GM21786 (cell line): ENCODE results near the gene RGS18.
"Not testable (repeated sequence)": the region's sequence is repeated elsewhere in the genome, so short reads cannot be mapped to it uniquely, and the experiment has no call there.

Experiments
- ATAC-seq: cut with Tn5 transposase; IDR thresholded peaks from one replicate; pipeline ENCODE4 v1.9.1; 2021; ENCODE audit not compliant: unreplicated experiment

RGS18 gene

DNA sequence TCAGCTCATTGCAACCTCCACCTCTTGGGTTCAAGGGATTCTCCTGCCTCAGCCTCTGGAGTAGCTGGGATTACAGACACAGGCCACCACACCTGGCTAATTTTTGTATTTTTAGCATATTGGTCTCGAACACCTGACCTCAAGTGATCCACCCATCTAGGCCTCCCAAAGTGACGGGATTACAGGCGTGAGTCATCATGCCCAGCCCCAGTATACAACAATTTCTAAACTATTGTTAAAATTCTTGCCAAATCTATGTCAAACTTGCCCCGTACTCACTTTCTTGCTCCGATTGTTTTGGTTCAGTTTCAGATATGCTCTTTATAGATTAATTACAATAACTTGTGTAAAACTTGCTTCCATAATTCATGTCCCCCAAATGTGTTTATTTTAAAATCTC, 4.1 kb downstream of the RGS18 start:
- ATAC-seq: no peak

DNA sequence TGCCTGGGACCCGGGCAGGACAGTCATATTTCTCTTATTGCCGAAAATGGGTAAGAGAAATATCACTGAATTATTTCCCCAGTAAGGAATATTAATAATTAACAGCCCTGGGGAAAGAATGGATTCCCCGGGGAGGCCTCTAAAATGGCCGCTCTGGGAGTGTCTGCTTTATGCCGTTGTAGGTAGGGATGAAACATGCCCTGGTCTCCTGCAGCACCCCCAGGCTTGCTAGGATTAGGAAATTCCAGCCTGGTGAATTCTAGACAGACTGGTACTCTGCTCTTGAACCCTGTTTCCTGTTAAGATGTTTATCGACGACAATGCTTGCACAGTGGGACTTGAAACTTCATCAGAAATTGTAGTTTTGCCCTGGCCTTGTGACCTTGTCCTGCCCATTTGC, 6.7 kb downstream of the RGS18 start:
- ATAC-seq: not testable (repeated sequence)

GRCh38 chr1:192167011-192167410, 8.7 kb downstream of the RGS18 start:
- no peak for ATAC-seq

- no peak for ATAC-seq
Measured at GRCh38 chr1:192167911-192168700, 9.8 kb downstream of the RGS18 start.

GRCh38 chr1:192168964-192169363, 10.7 kb downstream of the RGS18 start:
- ATAC-seq: no peak

DNA sequence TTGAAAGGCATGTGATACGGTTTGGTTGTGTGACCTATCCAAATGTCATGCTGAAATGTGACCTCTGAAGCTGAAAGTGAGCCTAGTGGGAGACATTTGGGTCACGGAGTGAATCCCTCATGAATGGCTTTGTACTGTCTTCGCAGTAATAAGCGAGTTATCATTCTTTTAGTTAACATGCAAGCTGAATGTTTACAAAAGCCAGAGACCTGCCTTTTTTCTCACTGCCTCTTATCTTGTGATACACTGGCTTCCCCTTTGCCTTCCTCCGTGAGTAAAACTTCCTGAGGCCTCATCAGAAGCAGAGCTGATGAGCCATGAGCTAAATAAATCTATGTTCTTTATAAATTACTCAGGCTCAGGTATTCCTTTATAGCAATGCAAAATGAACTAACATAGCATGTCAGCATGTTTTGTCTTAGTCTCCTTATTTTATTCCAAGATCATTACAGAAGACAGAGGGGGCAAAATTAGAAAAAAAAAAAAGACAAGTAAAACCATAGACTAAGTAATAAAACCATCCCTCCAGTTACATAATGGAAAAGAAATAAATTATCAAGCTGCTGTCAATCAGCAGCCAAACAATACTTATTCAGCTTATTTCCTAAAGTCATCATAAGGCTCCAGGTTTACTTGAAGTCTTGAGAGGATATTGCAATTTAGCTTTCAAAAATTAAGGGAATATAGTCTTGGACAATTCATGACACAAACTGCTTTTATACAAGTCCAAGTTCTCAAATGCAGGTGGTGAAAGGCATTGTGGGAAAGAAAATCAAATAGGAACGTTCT, 12.1 kb downstream of the RGS18 start:
- ATAC-seq: no peak

GRCh38 chr1:192171123-192171522, 12.9 kb downstream of the RGS18 start:
- no peak for ATAC-seq

DNA sequence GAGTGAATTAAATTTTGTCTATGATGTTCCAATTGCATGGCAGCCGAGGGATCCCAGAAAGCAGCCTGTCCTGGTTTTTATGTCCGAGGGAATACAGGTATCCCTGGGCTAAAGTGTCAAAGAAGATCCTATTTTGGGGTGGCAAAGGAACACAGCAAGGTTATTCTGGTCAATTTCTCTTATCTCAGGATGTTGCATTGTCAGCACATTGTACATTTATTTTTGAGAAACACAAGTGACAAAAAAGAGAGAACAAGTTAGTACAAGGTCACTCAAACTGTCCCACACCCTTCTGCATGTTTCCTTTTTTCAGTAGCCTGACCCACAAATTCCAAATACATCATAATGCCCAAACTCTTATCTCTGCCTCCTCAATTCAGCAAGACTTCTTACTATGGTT, 17.7 kb downstream of the RGS18 start:
- ATAC-seq: no peak

GRCh38 chr1:192183788-192184187, 25.5 kb downstream of the RGS18 start:
- no peak for ATAC-seq

- ATAC-seq: no peak
Measured at GRCh38 chr1:192186197-192186596, 27.9 kb downstream of the RGS18 start.

GRCh38 chr1:192190066-192190465, 31.8 kb downstream of the RGS18 start:
- ATAC-seq: no peak

GRCh38 chr1:192201303-192201702, 43.0 kb downstream of the RGS18 start:
- no peak for ATAC-seq

DNA sequence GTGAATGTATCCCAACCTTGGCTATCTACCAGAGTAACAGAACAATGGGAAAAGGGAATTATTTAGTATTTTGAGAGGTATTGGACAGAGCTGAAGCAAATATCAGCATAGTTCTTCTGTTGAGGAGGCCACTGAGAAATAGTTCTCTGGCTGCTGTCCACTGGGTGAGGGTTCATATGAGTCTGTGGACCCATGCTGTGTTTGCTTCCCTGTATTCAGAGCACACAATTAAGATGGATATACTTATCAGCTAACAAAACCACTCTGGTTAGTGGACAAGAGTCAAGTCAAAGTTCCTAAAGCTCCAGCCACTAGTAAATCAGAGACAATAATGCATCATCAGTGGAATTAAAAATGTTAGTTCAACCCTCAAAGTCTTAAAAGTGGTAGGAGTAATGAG, 66.1 kb downstream of the RGS18 start:
- ATAC-seq: no peak

DNA sequence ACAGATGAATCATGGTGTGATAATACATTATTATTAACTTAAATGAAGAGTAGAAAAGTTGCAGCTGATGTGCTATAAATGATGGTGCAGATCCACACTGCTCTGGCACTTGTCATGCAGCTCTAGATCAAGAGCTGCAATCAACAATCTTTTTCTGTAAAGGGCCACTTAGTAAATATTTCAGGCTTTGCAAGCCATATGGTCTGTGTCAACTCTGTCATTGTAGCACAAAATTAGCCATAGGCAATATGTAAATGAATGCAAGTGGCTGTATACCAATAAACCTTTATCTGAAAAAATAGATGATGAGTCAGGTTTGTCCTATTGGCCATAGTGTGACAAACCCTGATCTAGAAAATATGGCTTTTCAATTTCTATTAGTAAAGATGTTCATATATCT, 66.6 kb downstream of the RGS18 start:
- no peak for ATAC-seq

- ATAC-seq: no peak
Measured at GRCh38 chr1:192225266-192225665, 67.0 kb downstream of the RGS18 start.

DNA sequence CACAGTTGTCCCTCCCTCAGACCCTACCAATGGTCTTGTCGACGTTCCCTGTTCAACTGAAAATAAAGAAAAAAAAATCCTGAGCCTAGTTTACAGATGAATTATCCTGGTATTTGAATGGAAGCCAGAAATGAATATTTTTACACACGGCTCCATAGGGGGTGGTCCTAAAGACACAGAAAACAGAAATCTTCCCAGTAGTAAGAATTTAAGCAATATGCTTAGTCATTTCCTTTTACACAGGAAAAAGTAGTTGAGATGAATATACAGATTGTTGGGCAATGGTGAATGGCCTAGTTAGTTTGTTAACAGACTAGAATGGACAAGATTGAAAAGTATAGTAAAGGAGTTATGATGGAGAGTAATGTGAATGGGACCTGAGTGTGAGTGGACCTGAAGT, 67.4 kb downstream of the RGS18 start:
- ATAC-seq: no peak

DNA sequence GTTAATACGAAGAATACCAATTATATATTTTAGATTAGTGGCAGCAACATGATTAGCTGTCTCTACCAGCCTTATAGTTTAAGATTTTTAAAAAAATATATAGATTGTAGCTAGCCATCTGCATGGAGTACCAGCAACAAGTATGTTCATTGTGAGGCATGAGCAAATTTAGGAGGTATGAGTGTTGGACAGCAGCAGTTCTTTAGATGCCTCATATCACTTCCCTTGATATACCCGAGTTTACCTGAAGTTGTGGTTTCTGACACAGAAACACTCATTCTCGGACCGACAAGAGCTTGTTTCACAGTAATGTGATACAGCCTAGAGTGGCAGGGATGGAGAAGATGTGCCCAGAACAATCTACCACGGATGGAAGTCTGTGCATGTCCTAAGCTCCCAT, 69.1 kb downstream of the RGS18 start:
- no peak for ATAC-seq

DNA sequence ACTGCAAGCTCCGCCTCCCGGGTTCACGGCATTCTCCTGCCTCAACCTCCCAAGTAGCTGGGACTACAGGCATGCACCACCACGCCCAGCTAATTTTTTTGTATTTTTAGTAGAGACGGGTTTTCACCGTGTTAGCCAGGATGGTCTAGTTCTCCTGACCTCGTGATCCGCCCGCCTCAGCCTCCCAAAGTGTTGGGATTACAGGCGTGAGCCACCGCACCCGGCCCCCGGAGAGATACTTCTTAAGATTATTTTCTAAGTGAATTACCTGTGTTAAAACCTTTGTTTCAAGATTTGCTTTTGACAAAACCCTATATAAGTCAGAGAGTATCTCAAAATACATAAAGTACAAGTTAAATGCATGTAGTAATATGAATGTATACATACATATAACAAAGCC, 69.7 kb downstream of the RGS18 start:
- not testable (repeated sequence) for ATAC-seq

- no peak for ATAC-seq
Measured at GRCh38 chr1:192232817-192233417, 74.7 kb downstream of the RGS18 start.

GRCh38 chr1:192235127-192235526, 76.9 kb downstream of the RGS18 start:
- no peak for ATAC-seq
